Neural progenitor cell (in vitro differentiated cells): ENCODE measurements around the gene EAF1. TPM values are rescaled to one million over a fixed set of nuclear protein-coding genes. Genes with fewer than 3 reads are reported as not detected.
"Not testable (repeated sequence)": the region's sequence is repeated elsewhere in the genome, so short reads cannot be mapped to it uniquely, and the experiment has no call there.

Experiments
- DNase-seq: peaks from one replicate; pipeline ENCODE4 v3.0.0-alpha.2; 2016; ENCODE audit warnings: low spot score
- H2AFZ ChIP-seq: fragments of 200-600 bp; sonication (generic); replicated peaks from 2 replicates; pipeline ENCODE4 v1.6.1; 2016; ENCODE audit warnings: antibody characterized with exemption
- H3F3A ChIP-seq: fragments of 200-600 bp; sonication (generic); 2 replicates; pipeline ENCODE4 v1.6.1; 2016; ENCODE audit warnings: antibody characterized with exemption, low read depth
- H3K27ac ChIP-seq: fragments of 200-600 bp; sonication (generic); 2 replicates; pipeline ENCODE4 v1.5.1; 2016; ENCODE audit warnings: mild to moderate bottlenecking
- H3K27me3 ChIP-seq: fragments of 200-600 bp; sonication (generic); 2 replicates; pipeline ENCODE4 v1.6.1; 2016; ENCODE audit warnings: mild to moderate bottlenecking, moderate library complexity
- H3K36me3 ChIP-seq: fragments of 200-600 bp; sonication (generic); 2 replicates; pipeline ENCODE4 v1.5.1; 2016
- H3K4me1 ChIP-seq: fragments of 200-600 bp; sonication (generic); 2 replicates; pipeline ENCODE4 v1.6.1; 2016; ENCODE audit warnings: mixed run types
- H3K4me2 ChIP-seq: fragments of 200-600 bp; sonication (generic); 2 replicates; pipeline ENCODE4 v1.6.1; 2016
- H3K4me3 ChIP-seq: fragments of 200-600 bp; sonication (generic); 2 replicates; pipeline ENCODE4 v1.5.1; 2016
- H3K79me2 ChIP-seq: fragments of 200-600 bp; sonication (generic); 2 replicates; pipeline ENCODE4 v1.6.1; 2016; ENCODE audit warnings: low read depth
- H3K9ac ChIP-seq: fragments of 200-600 bp; sonication (generic); 2 replicates; pipeline ENCODE4 v1.6.1; 2016
- H3K9me3 ChIP-seq: fragments of 200-600 bp; sonication (generic); 2 replicates; pipeline ENCODE4 v1.5.1; 2016; ENCODE audit warnings: low read depth
- H4K20me1 ChIP-seq: fragments of 200-600 bp; sonication (generic); 2 replicates; pipeline ENCODE4 v1.6.1; 2016; ENCODE audit warnings: low read depth
- H3K27ac Mint-ChIP-seq: 3 replicates; pipeline ENCODE4 v1.8.0; 2021; ENCODE audit warnings: mixed read lengths
- H3K27me3 Mint-ChIP-seq: 2 replicates; pipeline ENCODE4 v1.8.0; 2022; ENCODE audit warnings: low read depth, mild to moderate bottlenecking, inconsistent platforms, moderate library complexity, mixed read lengths; ENCODE audit not compliant: insufficient read depth
- H3K36me3 Mint-ChIP-seq: 3 replicates; pipeline ENCODE4 v1.8.0; 2021; ENCODE audit warnings: mixed read lengths
- H3K4me1 Mint-ChIP-seq: 3 replicates; pipeline ENCODE4 v1.8.0; 2021; ENCODE audit warnings: mixed read lengths
- H3K4me3 Mint-ChIP-seq: 3 replicates; pipeline ENCODE4 v1.8.0; 2021; ENCODE audit warnings: mild to moderate bottlenecking, moderate library complexity, mixed read lengths
- H3K9me3 Mint-ChIP-seq: 3 replicates; pipeline ENCODE4 v1.8.0; 2020; ENCODE audit warnings: mixed read lengths
- EZH2 ChIP-seq: fragments of 200-600 bp; sonication (generic); IDR thresholded peaks from 2 replicates; pipeline ENCODE4 v1.6.1; 2017; ENCODE audit warnings: antibody characterized with exemption, mild to moderate bottlenecking, moderate library complexity
- EZH2phosphoT487 ChIP-seq: fragments of 200-600 bp; sonication (generic); IDR thresholded peaks from 2 replicates; pipeline ENCODE4 v1.6.1; 2017; ENCODE audit warnings: antibody characterized with exemption
- total RNA-seq: library from RNA; depleted of rRNA; stranded (reverse); fragments of >200 nt; gene quantifications from 2 replicates; pipeline ENCODE4 v1.2.3, GENCODE V29; 2015; ENCODE audit warnings: low replicate concordance
- TF ChIP-seq, protein P1 (sequence below): fragments of 200-600 bp; sonication (generic); IDR thresholded peaks from 2 replicates; pipeline ENCODE4 v1.5.1; 2017; ENCODE audit warnings: antibody characterized with exemption, mild to moderate bottlenecking

EAF1 gene
- total RNA-seq, 1 donor from 2014 or later, result 34.2 TPM

DNA sequence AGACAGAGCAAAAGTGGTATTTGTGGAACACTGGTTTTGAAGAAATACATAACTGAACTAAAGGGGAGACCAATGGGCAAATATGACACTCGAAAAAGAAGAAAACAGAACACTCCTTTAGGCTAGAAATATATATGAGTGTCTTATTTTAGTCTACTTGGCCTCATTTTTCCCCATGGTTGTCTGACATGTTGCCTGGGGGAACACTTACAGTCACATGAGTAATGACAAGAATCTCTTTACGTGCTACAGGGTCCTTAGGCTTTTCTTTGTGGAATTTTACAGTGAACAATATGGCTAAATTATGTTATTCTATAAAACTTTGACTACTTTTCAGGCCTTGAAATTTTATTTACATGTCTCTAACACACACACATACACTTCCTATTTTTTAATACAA, 17.6 kb upstream of the EAF1 start:
- H2AFZ ChIP-seq, result no peak overlapping the region
- Mint-ChIP-seq H3K27ac (no peak overlapping the region), H3K9me3 (no peaks in the 10 kb centered on the region), H3K27me3 (no peaks in the 10 kb centered on the region), H3K4me3 (no peak overlapping the region), H3K36me3 (peaks cover 19% of the 10 kb centered on the region), H3K4me1 (no peaks in the 10 kb centered on the region)
- H3F3A ChIP-seq, result no peaks in the 10 kb centered on the region
- no peak overlapping the region for H3K9ac ChIP-seq
- no peaks in the 10 kb centered on the region for H3K9me3 ChIP-seq
- H3K4me2 ChIP-seq, result no peak overlapping the region
- no peaks in the 10 kb centered on the region for H4K20me1 ChIP-seq
- DNase-seq, result no peak
- H3K36me3 ChIP-seq, result peaks cover 15% of the 10 kb centered on the region
- H3K4me3 ChIP-seq, result no peak overlapping the region
- TF ChIP-seq EZH2, result no peak
- TF ChIP-seq, protein P1, sequence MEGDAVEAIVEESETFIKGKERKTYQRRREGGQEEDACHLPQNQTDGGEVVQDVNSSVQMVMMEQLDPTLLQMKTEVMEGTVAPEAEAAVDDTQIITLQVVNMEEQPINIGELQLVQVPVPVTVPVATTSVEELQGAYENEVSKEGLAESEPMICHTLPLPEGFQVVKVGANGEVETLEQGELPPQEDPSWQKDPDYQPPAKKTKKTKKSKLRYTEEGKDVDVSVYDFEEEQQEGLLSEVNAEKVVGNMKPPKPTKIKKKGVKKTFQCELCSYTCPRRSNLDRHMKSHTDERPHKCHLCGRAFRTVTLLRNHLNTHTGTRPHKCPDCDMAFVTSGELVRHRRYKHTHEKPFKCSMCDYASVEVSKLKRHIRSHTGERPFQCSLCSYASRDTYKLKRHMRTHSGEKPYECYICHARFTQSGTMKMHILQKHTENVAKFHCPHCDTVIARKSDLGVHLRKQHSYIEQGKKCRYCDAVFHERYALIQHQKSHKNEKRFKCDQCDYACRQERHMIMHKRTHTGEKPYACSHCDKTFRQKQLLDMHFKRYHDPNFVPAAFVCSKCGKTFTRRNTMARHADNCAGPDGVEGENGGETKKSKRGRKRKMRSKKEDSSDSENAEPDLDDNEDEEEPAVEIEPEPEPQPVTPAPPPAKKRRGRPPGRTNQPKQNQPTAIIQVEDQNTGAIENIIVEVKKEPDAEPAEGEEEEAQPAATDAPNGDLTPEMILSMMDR, result no peak
- TF ChIP-seq EZH2phosphoT487, result no peak
- no peaks in the 10 kb centered on the region for H3K27me3 ChIP-seq
- H3K27ac ChIP-seq, result no peak overlapping the region
- H3K79me2 ChIP-seq, result no peaks in the 10 kb centered on the region
- no peaks in the 10 kb centered on the region for H3K4me1 ChIP-seq

DNA sequence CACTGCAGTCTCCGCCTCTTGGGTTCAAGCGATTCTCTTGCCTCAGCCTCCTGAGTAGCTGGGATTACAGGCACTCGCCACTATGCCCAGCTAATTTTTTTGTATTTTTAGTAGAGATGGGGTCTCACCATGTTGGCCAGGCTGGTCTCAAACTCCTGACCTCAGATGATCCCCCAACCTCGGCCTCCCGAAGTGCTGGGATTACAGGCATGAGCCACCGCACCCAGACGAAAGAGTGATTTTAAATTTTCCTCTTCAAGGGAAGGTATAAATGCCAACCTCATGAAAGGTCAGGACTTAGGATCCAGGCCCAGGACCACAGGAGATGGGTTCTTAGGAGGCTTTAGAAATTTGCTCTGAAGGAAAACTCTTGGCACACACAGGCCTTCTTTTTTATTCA, 16.4 kb upstream of the EAF1 start:
- H3K4me3 Mint-ChIP-seq, H3K4me1 Mint-ChIP-seq, H3K4me2 ChIP-seq, H3K4me3 ChIP-seq, H3K27ac Mint-ChIP-seq, H3K27me3 ChIP-seq, DNase-seq, H3K79me2 ChIP-seq, H4K20me1 ChIP-seq, H2AFZ ChIP-seq, H3K9ac ChIP-seq, H3K9me3 ChIP-seq, H3K9me3 Mint-ChIP-seq, H3K27ac ChIP-seq, H3K4me1 ChIP-seq, H3F3A ChIP-seq, H3K27me3 Mint-ChIP-seq: not testable (repeated sequence)
- H3K36me3 Mint-ChIP-seq, result peaks cover 31% of the 10 kb centered on the region
- H3K36me3 ChIP-seq, result peaks cover 19% of the 10 kb centered on the region

DNA sequence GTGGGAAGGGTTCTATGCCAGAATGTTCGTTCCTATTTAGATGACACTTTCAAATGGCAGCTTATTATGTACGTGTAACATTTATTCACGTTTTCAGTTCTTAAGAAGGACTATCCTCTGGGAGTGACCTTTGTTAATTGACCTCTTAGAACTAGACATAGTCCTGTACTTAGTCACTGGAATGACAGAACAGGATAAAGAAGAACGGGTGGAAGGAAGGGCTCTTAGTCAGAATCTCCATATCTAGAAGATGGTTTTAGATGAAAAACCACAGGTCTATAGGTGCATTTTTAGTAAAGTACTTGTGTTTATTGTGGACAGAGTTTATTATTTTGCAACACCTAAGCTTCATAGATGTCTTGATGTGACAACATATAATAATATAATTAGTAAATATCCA, 6.5 kb upstream of the EAF1 start:
- H3K27ac ChIP-seq, result no peak overlapping the region
- H3K9me3 ChIP-seq, result no peaks in the 10 kb centered on the region
- TF ChIP-seq EZH2 (no peak), EZH2phosphoT487 (no peak)
- TF ChIP-seq, protein P1, result no peak
- peaks cover 4% of the 10 kb centered on the region for H3K4me1 ChIP-seq
- no peak overlapping the region for H3K27ac Mint-ChIP-seq
- peaks cover 18% of the 10 kb centered on the region for H4K20me1 ChIP-seq
- DNase-seq, result no peak
- H3K79me2 ChIP-seq, result peaks cover 11% of the 10 kb centered on the region
- H3F3A ChIP-seq, result no peaks in the 10 kb centered on the region
- no peaks in the 10 kb centered on the region for H3K27me3 Mint-ChIP-seq
- no peak overlapping the region for H3K4me3 Mint-ChIP-seq
- no peak overlapping the region for H3K4me2 ChIP-seq
- H3K9ac ChIP-seq, result no peak overlapping the region
- H3K27me3 ChIP-seq, result no peaks in the 10 kb centered on the region
- no peak overlapping the region for H2AFZ ChIP-seq
- no peaks in the 10 kb centered on the region for H3K9me3 Mint-ChIP-seq
- no peak overlapping the region for H3K4me3 ChIP-seq
- peaks cover 16% of the 10 kb centered on the region for H3K36me3 Mint-ChIP-seq
- peaks cover 14% of the 10 kb centered on the region for H3K36me3 ChIP-seq
- peaks cover 8% of the 10 kb centered on the region for H3K4me1 Mint-ChIP-seq

DNA sequence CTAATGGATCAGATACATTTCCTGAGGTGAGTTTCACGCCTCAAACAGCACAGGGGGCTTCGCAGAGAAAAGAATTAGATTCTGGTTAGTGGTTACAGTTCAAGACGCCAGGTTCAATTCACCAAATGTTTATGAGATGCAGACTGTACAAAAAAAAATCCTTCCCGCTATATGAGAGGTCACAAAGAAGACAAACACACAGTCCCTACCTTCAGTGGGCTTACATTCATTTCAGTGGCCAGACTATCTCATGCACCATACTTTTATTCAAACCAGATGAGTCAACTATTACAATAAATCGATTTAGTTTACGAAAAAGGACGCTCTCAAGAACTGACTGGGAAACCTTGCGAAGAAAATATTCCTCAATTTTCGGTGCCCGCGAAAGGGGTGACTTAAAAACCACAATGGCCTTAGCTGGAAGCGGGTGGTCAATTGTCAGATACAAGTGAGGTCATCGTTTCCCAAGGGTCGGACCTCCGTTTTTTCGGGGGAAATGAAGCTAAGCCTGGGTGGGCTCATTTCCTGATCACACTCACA, 749 bp upstream of the EAF1 start:
- no peak for DNase-seq
- Histone ChIP-seq H3K27ac (no peak overlapping the region), H2AFZ (peak overlapping the region; percentile 95), H4K20me1 (peaks cover 13% of the 10 kb centered on the region), H3K36me3 (peaks cover 4% of the 10 kb centered on the region), H3K4me3 (peak overlapping the region; percentile 99), H3K4me2 (peak overlapping the region; percentile 81), H3K9ac (peak overlapping the region; percentile 92), H3F3A (no peaks in the 10 kb centered on the region), H3K79me2 (peaks cover 67% of the 10 kb centered on the region), H3K9me3 (no peaks in the 10 kb centered on the region), H3K4me1 (peaks cover 17% of the 10 kb centered on the region), H3K27me3 (no peaks in the 10 kb centered on the region)
- peaks cover 11% of the 10 kb centered on the region for H3K36me3 Mint-ChIP-seq
- peaks cover 34% of the 10 kb centered on the region for H3K4me1 Mint-ChIP-seq
- peak overlapping the region; percentile 97 for H3K4me3 Mint-ChIP-seq
- H3K27ac Mint-ChIP-seq, result peak overlapping the region; percentile 95
- TF ChIP-seq EZH2phosphoT487 (no peak), EZH2 (no peak)
- TF ChIP-seq, protein P1, result no peak
- no peaks in the 10 kb centered on the region for H3K9me3 Mint-ChIP-seq
- no peaks in the 10 kb centered on the region for H3K27me3 Mint-ChIP-seq
